GM21447 (cell line): ENCODE results near the gene RTTN.

ENCODE experiments used
- ATAC-seq: cut with Tn5 transposase; IDR thresholded peaks from one replicate; pipeline ENCODE4 v1.9.1; 2021; ENCODE audit not compliant: unreplicated experiment

Gene RTTN

GRCh38 chr18:70216788-70217187 is 11.3 kb upstream of the RTTN start:
- no peak for ATAC-seq

DNA sequence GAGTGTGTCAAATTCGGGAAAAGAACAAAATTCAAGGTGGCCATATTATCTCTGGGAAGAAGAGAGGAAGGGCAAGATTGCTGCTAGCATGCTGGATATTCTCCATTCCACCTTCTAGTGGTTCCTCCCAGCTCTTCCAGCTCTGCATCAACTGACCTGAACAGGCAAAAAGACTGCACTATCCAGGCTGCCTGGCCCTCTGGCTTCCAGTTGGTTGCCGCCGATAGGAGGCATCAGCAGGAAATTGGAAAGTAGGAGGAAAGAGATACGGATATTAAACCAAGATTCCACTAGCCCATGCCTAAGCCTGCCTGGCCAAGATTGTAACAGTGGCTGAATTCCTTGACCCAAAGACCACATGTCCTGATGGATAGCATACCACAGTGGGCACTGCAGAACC is 1.7 kb upstream of the RTTN start:
- ATAC-seq: no peak

- ATAC-seq: no peak
These were observed 5.2 kb downstream of the RTTN start for GRCh38 chr18:70200286-70200685.

DNA sequence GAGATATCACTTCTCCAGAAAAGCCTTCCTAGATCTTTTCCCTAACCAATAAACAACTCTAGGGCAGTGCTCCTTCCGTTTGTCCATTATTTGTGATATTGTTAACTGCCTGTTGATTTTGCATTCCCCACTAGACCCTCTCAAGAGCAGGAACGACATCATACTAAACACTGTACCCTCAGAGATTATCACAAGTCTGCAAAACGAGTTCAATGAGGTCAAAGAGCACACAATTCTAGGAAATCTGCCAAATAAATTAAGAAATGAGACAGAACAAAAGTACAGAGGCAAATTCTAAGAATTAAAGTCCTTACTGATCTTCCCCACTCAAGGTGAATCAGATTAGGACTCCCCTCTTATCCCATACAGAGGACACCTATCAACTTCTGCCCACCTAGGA is 7.6 kb downstream of the RTTN start:
- ATAC-seq: no peak

DNA sequence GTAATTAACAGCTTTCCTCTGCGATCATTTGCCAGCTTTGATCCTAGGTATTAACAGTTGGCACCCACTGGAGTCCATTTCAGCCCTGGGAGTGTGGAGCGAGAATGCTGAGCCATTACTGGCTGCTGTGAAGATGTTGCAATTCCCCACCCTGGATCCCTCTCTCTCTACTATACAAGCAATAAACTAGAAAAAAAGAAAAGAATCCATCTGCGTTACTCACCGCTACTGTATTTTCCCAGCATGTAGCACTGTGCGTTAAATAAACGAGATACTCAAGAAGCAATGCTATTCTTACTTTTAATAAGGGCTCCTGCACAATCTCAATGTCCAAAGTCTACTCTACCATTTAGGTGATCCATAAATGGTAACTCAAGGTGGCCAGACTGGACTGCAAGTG is 8.5 kb downstream of the RTTN start:
- ATAC-seq: no peak

- ATAC-seq: peak; percentile 30
These were observed 9.5 kb downstream of the RTTN start for GRCh38 chr18:70195852-70196434.

DNA sequence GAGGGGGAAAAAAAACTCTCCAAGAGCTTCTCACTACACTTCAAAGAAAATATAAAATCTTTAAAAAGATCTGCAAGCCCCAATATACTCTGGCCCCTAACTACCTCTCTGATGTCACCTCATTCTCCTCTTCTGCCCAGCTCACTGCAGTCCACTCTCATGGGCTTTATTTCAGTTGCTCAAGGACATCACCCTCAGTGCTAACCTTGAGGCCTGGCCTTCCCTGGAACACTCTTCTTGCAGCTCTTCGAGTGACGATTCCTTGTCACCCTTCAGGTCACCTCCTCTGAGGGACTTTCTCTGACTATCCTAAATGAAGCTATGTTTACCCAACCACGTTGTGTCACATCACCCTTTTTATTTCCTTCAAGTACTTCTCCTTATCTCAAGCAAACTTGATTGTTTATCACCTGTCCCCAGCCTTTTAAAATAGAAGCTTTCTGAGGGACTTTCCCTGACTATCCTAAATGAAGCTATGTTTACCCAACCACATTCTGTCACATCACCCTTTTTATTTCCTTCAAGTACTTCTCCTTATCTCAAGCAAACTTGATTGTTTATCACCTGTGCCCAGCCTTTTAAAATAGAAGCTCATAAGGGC is 10.4 kb downstream of the RTTN start:
- ATAC-seq: peak; percentile 50

GRCh38 chr18:70194227-70194890 is 11.1 kb downstream of the RTTN start:
- peak; percentile 83 for ATAC-seq

- ATAC-seq: no peak
These were observed 15.0 kb downstream of the RTTN start for GRCh38 chr18:70190529-70190928.

GRCh38 chr18:70188113-70188512 is 17.4 kb downstream of the RTTN start:
- ATAC-seq: no peak

GRCh38 chr18:70183441-70183840 is 22.0 kb downstream of the RTTN start:
- no peak for ATAC-seq

DNA sequence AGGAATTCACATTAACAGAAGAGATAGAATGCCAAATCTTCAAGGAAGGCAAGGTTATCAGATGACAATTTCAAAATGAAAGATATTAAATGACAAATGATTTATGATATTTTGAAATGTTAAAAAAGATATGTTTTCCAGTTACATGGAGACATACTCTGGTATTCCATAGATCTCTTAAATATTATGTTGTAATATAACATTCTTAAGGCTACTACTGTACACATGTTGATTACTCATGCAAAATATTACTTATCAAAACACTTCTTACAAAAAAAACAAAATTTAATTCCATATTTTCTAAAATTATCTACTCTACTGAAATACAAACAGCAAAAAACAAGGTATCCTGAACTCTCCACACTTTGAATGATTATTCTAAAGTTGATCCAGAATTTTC is 22.9 kb downstream of the RTTN start:
- no peak for ATAC-seq

GRCh38 chr18:70181725-70182124 is 23.8 kb downstream of the RTTN start:
- ATAC-seq: no peak

DNA sequence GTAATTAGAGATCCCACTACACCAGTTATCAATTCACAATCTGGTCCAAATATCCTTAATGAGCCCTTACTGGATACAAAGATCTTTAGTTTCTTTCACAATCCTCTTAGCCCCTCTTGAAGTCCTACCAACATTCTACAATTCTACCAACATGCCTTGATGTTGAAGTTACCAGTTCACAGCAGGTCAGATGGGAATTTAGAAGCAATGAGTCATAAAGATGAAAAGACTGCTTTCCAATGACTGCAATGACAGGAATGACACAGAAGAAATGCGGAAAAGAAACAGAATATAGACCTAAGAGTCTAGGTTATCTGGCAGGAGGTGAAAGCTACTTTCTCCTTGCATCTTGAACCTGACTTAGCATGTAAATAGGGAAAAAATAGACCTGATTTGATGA is 24.5 kb downstream of the RTTN start:
- no peak for ATAC-seq

DNA sequence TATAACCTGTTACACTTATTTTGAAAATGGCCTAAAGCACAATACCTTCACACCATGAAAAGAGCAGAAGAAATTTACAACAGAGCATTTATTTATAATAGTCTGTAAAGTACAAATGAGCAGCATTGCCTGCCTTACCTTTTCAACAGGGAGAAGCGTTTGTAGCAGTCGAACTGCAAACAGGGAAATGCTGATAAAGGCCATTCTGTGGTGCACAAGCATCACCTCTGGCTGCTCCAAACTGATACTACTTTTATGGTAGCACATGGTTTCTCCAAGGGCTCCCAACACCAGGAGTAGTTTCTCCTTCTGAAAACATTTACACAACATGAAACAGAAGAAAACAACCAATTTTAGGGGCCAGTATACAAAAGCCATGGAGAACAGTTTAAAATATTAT is 28.9 kb downstream of the RTTN start:
- no peak for ATAC-seq

GRCh38 chr18:70175216-70175615 is 30.3 kb downstream of the RTTN start:
- no peak for ATAC-seq

- no peak for ATAC-seq
These were observed 33.3 kb downstream of the RTTN start for GRCh38 chr18:70172225-70172624.

- no peak for ATAC-seq
These were observed 35.7 kb downstream of the RTTN start for GRCh38 chr18:70169747-70170146.

DNA sequence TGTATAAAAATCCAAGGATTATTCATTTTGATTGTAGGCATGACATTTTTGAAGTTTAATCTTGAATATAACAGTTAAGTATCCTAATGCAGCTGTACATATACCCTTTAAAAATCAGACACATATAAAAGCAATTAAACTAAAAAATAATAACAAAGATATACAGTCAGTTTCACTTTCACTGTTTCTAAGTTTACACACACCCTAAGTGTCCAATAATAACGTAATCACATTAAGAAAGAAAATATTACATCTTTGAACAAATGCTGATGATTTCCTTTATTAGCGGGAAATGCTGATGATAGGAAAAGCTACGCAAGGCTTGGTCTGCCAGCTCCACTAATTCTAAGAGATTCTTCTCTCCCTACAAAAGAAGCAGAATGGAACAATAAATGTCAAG is 38.8 kb downstream of the RTTN start:
- ATAC-seq: no peak

GRCh38 chr18:70165936-70166335 is 39.6 kb downstream of the RTTN start:
- ATAC-seq: no peak

GRCh38 chr18:70160073-70160678 is 45.3 kb downstream of the RTTN start:
- ATAC-seq: no peak

DNA sequence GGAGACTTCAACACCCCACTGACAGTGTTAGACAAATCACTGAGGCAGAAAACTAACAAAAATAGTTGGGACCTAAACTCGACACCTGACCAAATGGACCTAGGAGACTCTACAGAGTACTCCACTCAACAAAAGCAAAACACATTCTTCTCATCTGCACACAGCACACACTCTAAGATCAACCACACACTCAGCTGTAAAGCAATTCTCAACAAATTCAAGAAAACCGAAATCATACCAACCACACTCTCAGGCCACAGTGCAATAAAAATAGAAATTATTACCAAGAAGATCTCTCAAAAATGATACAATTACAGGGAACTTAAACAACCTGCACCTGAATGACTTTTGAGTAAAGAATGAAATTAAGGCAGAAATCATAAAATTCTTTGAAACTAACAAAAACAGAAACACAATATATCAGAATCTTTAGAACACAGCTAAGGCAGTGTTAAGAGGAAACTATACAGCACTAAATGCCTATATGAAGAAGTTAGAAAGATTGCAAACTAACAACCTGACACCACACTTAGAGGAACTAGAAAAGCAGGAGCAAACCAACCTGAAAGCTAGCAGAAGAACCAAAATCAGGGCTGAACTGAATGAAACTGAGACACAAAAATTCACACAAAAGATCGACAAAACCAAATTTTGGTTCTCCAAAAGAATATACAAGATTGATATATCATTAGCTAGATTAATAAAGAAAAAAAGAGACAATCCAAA is 46.3 kb downstream of the RTTN start:
- ATAC-seq: peak; percentile 90
